GM19239 (cell line): ENCODE measurements around the gene TBCC.

Source experiments
- DNase-seq: peaks from one replicate; pipeline ENCODE4 v3.0.0; 2011; ENCODE audit warnings: low spot score; ENCODE audit not compliant: insufficient read length
- FAIRE-seq: peaks from 2 replicates; lab custom pipeline; 2011; peaks lifted over from hg19 to GRCh38; lab: Jason Lieb, UNC

The TBCC gene

DNA sequence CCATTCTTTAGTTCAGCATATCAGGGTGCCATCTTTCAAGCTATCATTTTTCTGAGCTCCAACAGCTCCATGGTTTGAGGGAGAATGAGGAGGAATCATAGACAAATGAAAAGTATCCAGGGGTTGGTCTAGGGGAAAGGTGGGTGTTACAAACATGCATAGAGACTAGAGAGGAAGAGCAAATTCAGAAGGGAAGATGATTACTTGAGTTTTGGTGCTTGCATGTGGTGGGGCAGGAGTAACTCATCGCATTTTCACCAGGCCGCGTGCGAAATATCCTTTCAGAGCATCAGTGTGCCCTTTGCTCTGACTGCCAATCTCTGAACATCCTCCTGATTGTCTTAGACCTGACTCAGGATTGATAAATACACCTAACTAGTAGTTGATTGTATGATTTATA lies 28.3 kb upstream of the TBCC start:
- FAIRE-seq (peak; percentile 71), DNase-seq (no peak)

DNA sequence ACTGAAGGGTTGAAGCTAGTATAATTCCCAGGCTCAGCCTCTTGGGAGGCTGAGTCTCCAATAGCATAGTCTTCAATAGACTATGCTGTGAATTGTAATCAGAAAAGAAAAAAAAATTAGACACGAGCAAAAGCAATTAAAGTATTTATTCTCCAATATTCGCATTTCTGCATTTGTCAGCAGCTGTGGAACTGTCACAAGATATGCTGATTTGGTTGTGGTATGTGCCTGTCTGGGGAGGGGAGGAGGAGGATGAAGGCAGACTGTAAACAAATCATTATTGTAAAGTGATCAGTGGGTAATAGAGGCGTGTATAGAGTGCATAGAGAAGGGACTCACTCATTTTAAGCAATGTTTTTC lies 25.8 kb upstream of the TBCC start:
- FAIRE-seq = peak; percentile 52

DNA sequence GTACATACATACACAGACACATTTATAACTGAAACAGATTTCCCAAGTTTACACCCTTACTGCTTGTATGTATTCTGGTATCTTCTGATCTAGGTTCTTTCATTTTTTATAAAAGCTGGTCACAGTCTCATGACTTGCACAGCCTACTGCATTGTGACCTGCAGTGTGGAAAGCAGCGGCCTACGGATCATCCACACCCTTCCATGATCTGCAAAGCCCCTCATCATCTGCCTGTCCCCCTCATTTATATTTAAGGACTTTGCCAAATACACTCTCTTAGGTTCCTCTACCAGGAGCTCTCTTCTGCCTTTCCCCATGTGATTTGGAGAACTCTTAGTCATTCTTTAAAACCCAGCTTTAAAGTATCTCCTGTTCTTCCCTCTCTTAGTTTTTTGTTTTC lies 23.9 kb upstream of the TBCC start:
- FAIRE-seq (no peak), DNase-seq (no peak)

More for the DNA sequence above, 25.8 kb upstream of the TBCC start:
- no peak for DNase-seq

DNA sequence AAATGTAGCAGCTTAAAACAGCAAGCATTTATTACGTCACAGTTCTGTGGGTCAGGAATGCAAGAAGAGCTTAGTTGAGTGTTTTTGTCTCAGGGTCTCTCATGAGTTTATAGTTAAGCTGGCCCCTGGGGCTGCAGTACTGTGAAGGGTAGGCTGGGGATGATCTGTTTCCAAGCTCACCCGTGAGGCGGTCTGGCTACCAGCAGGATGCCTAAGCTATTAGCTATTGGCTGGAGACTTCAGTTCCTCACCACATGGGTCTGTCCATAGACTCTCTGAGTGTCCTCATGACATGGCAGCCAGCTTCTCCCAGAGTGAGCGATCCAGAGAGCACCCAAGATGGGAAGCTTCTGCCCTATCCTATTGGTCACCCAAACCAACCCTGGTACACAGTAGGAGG lies 23.1 kb upstream of the TBCC start:
- DNase-seq (no peak), FAIRE-seq (no peak)

DNA sequence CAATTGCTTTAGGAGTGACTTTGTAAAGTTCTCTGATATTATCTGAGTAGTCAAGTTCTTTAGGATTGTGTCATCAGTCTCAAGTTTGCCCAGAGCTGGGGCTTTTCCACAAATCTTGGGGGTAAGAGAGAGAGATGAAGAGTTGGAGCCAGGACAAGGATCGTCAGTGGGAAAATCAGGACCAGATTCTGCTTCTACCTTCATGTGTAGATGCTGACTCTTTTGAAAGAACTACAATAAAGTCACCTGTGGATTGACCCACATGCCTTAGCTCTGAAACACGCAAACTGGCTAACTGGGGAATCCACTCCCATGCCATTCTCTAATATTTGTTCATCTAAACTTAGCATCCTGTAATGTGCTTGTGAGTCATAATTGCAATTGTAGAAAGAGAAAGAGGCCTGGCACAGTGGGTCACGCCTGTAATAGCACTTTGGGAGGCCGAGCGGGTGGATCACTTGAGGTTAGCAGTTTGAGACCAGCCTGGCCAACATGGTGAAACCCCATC lies 20.3 kb upstream of the TBCC start:
- DNase-seq (no peak), FAIRE-seq (no peak)

DNA sequence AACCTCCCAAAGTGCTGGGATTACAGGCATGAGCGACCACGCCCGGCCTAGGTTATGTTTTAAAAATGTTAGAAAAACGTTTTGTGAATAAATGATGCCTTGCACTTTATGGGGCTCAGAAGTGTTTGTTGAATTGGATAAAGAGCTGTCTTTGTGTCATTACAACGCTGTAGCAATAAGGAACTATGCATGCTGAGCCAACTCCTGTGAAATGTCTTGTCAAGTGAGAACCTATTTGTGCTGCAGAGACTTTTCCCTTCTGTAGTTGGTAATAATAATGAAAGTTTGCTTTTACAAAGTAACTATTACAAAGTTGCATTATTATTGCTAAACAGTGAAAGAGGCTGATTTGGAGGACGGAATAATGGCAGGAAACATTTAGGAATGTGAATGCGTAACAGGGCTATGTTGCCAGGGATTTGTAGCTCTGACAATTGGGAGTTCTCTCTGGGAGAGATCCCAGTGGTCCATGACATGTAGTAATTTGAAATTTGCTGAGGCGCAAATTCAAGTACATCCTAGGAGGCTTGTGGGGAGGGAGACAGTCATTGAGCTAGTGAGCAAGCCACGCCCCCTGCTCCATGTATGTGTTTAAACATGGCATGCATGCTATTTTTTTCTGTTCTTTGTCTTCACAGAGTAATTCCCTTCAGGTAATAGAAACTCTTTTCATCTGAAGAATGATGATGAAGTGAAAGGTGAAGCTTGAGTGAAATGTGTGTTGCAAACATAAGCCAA lies 19.2 kb upstream of the TBCC start:
- no peak for FAIRE-seq
- DNase-seq = no peak

DNA sequence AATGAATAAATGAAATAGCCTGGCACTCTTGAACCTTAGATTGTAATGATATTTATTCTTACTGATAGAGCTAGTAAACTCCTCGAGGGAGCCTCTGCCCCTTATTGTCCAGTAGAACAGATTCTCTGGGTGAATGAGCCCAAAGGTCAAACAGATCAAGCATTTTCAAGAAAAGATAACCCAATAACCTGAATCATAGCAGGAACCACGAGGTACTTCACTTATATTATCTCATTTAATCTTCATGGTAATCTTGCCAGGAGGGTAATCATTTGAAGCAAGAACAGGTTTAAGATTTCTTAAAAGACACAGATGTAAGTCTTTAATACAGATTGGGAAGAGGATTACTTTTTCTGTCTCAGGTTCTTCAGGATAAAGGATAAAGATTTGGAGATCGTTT lies 17.0 kb upstream of the TBCC start:
- FAIRE-seq (no peak), DNase-seq (no peak)

GRCh38 chr6:42762426-42762859 lies 16.5 kb upstream of the TBCC start:
- no peak for DNase-seq
- no peak for FAIRE-seq

- no peak for DNase-seq
- FAIRE-seq = no peak
These were observed 15.6 kb upstream of the TBCC start for GRCh38 chr6:42761287-42762067.

DNA sequence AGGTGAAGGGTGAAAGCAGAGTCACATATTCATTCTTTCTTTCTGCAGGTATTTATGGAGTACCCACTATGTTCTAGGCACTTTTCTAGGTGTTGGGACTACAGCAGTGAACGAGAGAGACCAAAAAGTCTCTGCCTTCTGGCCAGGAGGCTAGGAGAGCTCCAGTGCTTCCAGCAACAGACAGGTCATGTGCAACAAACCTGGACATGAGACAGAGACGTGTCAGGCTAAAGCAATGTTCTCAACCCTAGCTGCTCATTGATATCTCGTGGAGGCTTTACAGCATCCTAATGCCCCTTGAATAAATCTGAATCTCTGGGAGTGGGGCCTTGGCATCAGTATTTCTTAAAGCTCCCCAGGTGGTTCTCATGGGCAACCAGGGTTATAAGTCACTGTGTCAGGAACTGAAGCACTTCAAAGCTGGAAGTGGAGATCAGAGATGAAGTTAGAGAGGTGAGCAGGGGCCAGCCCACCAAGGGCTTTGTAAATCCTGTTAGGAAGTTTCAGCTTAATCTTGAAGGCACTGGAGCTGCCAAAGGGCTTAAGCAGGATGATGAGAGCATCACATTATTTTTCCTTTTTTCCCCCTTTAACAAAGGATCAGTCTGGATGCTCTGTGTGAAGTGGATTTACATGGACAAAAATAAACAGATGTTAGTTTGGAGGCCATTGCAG lies 13.0 kb upstream of the TBCC start:
- DNase-seq (no peak), FAIRE-seq (no peak)

DNA sequence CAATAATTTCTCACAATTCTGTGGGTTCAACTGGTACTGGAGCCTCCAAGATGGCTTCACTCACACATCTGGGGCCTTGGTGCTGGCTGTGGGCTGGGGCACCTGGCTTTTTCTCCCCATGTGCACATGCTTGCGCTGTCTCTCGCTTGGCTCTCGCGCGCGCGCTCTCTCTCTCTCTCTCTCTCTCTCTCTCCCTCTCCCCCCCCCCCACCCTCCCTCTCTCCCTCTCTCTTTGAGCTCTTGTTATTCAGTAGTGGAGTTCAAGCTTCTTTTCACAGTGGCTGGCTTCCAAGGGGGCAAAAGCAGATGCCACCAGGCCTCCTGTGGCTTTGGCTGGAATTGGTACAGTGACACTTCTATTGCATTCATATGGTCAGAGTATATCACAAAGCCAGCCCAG lies 10.8 kb upstream of the TBCC start:
- FAIRE-seq = no peak
- no peak for DNase-seq

DNA sequence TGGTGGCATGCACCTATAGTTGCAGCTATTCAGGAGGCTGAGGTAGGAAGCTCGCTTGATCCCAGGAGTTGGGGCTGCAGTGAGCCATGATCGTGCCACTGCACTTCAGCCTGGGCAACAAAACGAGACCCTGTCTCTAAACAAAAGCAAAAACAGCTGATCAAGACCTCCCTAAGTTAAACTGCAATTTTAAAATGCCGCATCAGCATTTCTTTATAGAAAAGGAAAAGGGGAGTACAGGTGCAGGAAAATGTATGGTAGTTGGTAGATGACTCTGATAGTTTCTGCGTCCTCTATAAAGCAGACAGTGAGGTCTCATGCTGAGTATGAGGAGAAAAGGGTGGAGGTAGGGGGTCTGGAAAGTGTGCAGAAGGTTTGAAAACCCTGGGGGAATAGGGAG lies 8.9 kb upstream of the TBCC start:
- FAIRE-seq (no peak), DNase-seq (no peak)

- DNase-seq (no peak), FAIRE-seq (no peak)
These were observed 5.2 kb upstream of the TBCC start for GRCh38 chr6:42751055-42751454.

DNA sequence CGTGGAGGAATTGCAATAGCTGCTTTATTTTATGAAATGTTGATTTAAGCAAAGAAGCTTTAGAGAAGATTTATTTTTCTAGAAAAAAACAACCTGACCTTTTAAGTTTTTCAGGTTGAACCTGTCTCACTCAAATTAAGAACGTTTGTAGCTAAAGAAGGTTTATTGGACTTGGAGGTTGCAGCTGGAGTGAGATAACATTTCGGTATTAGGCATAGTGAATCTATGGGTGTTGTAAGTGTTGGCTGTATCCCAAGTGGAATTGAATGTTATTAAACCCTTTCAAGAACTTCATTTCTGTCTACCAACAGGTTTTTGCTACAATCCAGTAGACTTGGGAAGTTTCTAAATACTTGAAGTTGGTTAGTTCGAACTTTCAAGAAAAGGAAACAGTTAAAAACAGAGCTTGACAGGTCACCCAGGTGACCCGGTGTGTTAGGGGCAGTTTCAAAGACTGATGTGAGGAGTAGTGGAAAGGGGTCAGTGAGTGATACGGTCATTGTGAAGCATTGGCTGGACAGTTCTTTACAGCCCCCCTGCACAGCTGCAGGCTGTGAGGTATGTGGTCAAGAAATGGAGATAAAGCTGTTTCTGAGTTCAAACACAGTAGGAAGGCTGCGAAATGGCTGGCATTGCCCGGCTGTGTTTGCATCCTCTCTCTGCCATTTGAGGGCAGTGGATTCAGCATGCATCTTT lies 2.4 kb upstream of the TBCC start:
- FAIRE-seq (no peak), DNase-seq (no peak)

DNA sequence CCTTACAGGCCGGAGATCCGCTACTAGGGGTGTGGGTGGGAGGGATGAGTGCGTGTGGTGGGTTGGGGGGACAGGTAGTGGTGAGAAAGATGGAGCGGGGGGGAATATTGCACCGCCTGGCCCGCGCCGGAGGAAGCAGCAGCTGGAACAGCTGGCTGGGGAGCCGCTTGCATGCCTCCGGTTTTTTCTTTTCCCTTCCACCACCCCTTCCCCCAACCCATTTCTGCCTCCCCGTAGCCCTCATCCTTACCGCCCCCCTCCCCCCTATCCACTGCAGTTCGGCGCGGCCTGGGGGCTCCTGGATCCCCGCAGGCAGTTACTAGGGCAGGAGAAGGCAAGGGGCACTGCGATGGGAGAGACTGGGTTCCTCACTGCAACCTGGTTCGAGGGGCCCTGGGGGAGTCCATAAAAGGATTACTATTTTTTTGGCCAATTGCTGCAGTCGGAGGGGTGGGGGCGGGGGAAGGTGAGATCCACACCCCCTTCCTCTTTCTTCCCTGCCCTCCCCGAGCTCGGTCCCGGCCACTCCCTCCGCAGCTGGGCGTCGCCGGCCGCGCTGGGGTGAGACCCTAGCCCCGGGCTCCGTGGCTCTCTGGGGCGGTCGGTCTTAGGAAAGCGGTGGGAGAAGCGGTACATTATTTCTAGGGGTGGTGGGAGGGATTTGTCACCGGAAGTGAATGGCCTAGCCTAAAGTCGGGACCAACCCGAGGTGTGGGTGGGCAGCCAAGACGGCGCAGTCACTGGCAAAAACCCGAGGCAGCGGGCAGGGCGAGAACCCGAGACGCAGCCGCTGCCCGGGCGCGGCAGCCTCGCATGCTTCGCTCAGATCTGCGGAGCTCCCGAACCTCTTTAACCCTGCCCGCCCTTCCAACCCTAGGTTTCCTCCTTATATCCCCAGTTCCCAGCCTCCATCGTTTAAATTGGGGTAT lies 824 bp upstream of the TBCC start:
- FAIRE-seq (no peak), DNase-seq (peak; percentile 71)

- no peak for DNase-seq
- peak; percentile 48 for FAIRE-seq
These were observed 742 bp downstream of the TBCC start for GRCh38 chr6:42745083-42745639.

GRCh38 chr6:42744351-42744893 lies 1.5 kb downstream of the TBCC start:
- FAIRE-seq (no peak), DNase-seq (no peak)

DNA sequence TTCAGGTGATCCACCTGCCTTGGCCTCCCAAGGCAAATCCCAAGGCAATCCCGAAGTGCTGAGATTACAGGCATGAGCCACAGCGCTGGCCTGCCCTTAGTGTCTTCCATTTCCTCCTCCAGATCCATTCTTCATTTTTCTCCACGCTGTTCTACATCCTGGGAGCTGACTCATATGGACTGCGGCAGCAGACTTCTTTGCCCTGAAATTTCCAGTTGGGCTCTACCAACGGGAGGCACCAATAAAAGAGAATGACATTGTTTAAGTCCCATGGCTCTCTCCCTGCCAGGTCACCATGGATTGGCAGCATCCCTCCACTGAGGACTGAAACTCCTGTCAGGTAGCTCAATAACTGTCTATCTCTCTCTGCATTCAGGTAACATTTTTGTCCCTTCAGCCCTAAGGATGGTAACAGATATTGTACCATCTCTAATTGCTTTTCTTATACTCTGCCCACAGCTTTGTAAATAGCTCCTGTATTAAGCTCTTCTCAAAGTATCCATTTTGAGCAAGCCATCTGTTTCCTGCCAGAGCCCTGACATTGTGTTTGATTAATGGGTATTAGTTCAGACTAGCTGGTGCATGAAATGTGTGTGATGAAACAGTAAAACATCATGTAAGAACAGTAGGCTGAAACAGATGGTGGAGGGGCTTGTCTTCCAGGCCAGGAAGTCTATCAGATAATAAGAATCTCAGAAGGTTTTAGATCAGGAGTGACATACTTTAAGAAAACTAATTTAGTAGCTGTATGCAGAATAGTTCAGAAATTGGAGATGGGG lies 3.6 kb downstream of the TBCC start:
- DNase-seq = no peak

More for the DNA sequence above, 3.6 kb downstream of the TBCC start:
- FAIRE-seq = no peak
